ENCODE data around the gene BBS9.

Gene BBS9

GRCh38 chr7:33632840-33633525 lies 503.6 kb downstream of the BBS9 start:
- Mint-ChIP-seq H3K9me3 (no peaks in the 10 kb centered on the region), H3K27ac (no peak overlapping the region), H3K4me1 (no peaks in the 10 kb centered on the region), H3K27me3 (no peaks in the 10 kb centered on the region), H3K4me3 (no peak overlapping the region)
- ATAC-seq, result no peak
- no peak for DNase-seq

DNA sequence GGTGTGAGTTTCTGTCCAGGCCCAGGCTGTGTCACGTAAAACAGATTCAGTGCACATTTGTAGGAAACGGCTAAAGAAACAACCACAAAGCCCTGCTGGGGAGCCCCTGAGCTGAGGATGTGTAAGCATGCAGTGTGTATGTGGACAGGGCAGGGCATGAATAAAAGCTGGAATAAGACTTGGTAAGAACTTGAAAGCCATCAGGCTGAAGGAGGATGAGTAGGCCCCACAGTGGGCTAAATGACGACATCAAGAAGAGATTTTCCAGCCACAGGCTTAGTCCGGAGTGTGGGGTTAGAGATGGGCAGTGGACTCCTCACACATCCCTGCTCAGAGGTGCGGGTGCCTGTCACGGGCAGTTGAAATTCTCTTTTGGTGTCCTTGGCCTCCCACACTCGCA lies 505.2 kb downstream of the BBS9 start:
- Mint-ChIP-seq H3K27me3 (no peaks in the 10 kb centered on the region), H3K9me3 (no peaks in the 10 kb centered on the region), H3K4me1 (no peaks in the 10 kb centered on the region), H3K4me3 (no peak overlapping the region), H3K27ac (no peak overlapping the region)
- ATAC-seq (no peak), DNase-seq (no peak)

DNA sequence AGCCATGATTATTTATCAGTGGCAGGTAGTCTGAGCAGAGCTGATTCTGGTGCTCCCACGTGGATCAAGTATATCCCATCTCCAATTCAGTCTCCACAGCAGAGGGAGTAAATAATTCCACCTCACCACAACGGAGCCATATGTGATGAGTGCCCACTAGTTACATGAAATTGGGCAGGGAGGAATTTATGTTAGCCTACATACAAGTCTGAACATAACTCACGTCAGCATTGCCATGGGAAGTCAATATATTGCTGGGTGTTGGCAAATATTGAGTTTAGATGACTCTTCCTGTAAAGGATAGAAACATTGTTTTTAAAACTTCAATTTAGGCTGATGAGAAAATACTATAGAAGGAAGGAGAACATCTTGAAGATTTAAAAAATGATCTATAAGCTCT lies 507.0 kb downstream of the BBS9 start:
- no peaks in the 10 kb centered on the region for H3K4me1 Mint-ChIP-seq
- no peak overlapping the region for H3K27ac Mint-ChIP-seq

DNA sequence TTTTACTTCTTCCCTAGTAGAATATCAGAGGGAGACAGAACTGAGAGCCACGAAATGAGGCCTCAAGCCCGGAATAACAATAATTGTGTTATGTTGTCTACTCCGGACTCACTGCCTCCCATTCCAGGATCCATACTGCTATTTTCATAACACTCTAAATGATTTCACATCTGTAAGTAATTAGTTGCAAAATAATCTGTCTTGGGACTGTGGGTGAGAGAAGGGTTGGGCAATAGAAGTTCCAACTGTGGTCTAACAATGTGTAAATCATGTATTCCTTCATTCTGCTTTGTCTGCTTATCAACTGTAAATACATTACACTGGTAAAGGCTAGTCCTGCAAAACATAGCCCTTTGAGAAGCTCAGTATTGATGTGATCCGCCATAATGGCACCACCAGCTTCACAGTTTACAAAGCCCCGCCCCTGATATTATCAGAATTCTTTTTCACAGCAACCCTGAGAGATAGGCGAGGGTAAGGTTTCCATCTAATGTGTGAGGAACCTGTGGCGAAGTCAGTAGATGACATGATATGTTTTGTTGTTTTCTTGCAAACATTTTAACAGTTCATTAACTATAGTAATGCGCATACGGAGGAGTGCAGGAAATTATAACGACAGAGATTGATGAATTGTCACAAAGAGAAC lies 510.3 kb downstream of the BBS9 start:
- ATAC-seq (no peak), DNase-seq (no peak)
- no peaks in the 10 kb centered on the region for H3K4me1 Mint-ChIP-seq
- H3K27ac Mint-ChIP-seq, result no peak overlapping the region
- no peaks in the 10 kb centered on the region for H3K27me3 Mint-ChIP-seq
- no peaks in the 10 kb centered on the region for H3K9me3 Mint-ChIP-seq
- H3K4me3 Mint-ChIP-seq, result no peak overlapping the region

More for the DNA sequence above, 507.0 kb downstream of the BBS9 start:
- H3K9me3 Mint-ChIP-seq, result no peaks in the 10 kb centered on the region
- ATAC-seq, result no peak
- no peak overlapping the region for H3K4me3 Mint-ChIP-seq
- no peak for DNase-seq
- no peaks in the 10 kb centered on the region for H3K27me3 Mint-ChIP-seq

DNA sequence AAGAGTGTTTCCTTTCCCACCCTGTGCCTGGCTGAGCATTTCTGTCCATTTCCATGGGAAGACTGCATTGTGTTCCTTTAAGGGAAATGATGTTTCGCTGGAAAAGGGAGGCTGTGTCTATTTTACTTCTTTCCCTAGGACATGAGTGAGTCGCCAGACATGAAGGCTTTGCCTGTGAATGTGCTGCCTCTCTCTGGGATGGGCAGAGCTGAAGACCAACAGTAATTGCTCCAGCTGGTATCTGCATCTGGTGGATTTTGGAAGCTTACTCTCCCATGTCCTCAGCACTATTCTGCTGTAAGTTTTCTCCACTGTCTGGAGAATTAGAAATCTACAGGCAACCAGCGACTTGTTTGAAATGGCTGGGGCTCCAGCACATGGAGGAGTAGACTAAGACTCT lies 511.4 kb downstream of the BBS9 start:
- DNase-seq (no peak), ATAC-seq (no peak)
- Mint-ChIP-seq H3K4me1 (no peaks in the 10 kb centered on the region), H3K4me3 (no peak overlapping the region), H3K9me3 (no peaks in the 10 kb centered on the region), H3K27ac (no peak overlapping the region), H3K27me3 (no peaks in the 10 kb centered on the region)

- H3K27ac Mint-ChIP-seq, result no peak overlapping the region
- ATAC-seq, result no peak
- H3K9me3 Mint-ChIP-seq, result no peaks in the 10 kb centered on the region
- no peak overlapping the region for H3K4me3 Mint-ChIP-seq
- DNase-seq, result no peak
- H3K27me3 Mint-ChIP-seq, result no peaks in the 10 kb centered on the region
- H3K4me1 Mint-ChIP-seq, result no peaks in the 10 kb centered on the region
Observed at GRCh38 chr7:33642312-33642711, 512.9 kb downstream of the BBS9 start.

DNA sequence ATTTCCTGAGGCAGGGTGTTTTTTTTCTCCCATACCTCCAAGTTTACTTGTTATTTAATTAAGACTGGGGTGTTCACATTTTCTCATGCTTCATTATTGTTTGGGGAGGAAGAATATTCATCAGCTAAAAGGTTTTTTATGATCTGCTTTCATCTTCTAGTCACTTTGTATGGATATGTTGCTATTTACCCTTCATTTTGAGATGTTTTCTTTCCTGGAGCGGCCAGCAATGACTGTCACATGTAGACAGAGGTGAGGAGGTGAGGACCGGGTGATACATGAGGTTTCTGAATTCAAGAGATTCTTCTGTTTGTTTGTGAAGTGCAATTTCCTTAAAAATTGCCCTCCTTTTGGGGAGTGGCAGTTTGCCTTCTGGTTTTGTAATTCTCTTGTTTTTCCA lies 514.2 kb downstream of the BBS9 start:
- H3K9me3 Mint-ChIP-seq, result no peaks in the 10 kb centered on the region
- no peaks in the 10 kb centered on the region for H3K4me1 Mint-ChIP-seq
- no peak overlapping the region for H3K27ac Mint-ChIP-seq

GRCh38 chr7:33644489-33644888 lies 515.1 kb downstream of the BBS9 start:
- no peaks in the 10 kb centered on the region for H3K4me1 Mint-ChIP-seq
- H3K9me3 Mint-ChIP-seq, result no peaks in the 10 kb centered on the region
- no peaks in the 10 kb centered on the region for H3K27me3 Mint-ChIP-seq
- DNase-seq (no peak), ATAC-seq (no peak)
- no peak overlapping the region for H3K4me3 Mint-ChIP-seq
- no peak overlapping the region for H3K27ac Mint-ChIP-seq

More for the DNA sequence above, 514.2 kb downstream of the BBS9 start:
- DNase-seq (no peak), ATAC-seq (no peak)
- Mint-ChIP-seq H3K4me3 (no peak overlapping the region), H3K27me3 (no peaks in the 10 kb centered on the region)

DNA sequence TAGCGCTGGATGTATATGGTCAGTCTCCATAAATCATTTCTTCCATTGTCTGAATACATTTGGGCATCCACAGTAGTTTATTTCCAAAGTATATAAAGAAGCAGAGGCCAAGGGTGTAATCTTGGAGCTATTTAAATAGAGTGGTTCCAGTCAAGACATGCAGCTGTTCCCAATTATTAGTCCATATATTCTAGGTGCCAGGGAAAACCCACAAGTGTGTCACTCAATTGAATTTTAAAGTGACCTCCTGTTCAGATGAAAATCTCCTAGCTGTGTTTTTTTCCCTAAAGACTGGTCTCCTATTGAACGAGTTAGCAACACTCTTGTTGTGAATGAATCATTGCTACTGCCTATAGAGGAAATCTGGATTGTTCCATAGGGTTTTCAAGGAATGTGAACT lies 515.7 kb downstream of the BBS9 start:
- Mint-ChIP-seq H3K4me3 (no peak overlapping the region), H3K27ac (no peak overlapping the region), H3K4me1 (no peaks in the 10 kb centered on the region), H3K27me3 (no peaks in the 10 kb centered on the region), H3K9me3 (no peaks in the 10 kb centered on the region)
- DNase-seq, result no peak
- ATAC-seq, result no peak

DNA sequence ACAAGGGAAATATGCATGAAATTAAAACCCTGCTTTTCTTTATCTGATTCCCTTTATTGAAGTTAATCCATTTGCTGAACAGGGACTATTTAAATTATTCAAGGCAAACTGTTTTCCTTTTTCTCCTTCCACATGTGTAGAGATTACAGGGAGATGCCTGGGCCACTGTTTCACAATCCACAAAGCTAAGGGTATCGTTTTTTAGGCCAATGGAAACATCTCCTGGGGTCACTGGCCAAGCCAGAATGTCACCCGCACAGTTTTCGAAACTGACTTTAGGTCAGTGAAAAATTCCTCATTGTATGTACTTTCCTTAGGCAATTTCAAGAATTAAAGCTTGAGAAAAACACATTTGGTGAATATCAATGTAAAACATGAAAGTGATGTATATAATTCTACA lies 516.8 kb downstream of the BBS9 start:
- no peaks in the 10 kb centered on the region for H3K4me1 Mint-ChIP-seq
- DNase-seq (no peak), ATAC-seq (no peak)
- no peaks in the 10 kb centered on the region for H3K9me3 Mint-ChIP-seq
- no peak overlapping the region for H3K27ac Mint-ChIP-seq
- no peak overlapping the region for H3K4me3 Mint-ChIP-seq
- H3K27me3 Mint-ChIP-seq, result no peaks in the 10 kb centered on the region

DNA sequence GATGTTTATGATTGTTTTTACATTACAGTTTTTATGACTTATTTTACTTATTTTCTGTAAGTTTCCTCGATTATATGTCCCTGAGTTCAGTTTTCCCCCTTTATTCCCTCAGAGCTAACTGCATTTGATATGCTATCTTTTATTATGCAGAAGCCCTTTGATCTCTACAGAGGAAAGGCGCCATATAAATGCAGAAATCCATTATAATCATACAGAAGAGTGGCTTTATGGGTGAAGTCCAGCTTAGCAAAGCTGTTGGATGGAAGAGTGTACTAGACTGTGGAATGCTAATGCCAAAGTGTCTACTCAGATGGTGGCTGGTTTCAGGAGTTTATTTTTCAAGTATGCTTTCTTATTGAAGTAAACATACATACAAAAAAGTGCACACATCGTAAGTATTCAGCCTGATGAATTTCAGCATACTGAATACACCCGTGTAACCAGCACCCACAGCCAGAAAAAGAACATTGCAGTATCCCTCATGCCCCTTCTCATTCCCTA lies 517.6 kb downstream of the BBS9 start:
- Mint-ChIP-seq H3K27ac (no peak overlapping the region), H3K9me3 (no peaks in the 10 kb centered on the region), H3K4me1 (no peaks in the 10 kb centered on the region), H3K4me3 (no peak overlapping the region), H3K27me3 (no peaks in the 10 kb centered on the region)
- ATAC-seq, result no peak
- DNase-seq, result no peak

DNA sequence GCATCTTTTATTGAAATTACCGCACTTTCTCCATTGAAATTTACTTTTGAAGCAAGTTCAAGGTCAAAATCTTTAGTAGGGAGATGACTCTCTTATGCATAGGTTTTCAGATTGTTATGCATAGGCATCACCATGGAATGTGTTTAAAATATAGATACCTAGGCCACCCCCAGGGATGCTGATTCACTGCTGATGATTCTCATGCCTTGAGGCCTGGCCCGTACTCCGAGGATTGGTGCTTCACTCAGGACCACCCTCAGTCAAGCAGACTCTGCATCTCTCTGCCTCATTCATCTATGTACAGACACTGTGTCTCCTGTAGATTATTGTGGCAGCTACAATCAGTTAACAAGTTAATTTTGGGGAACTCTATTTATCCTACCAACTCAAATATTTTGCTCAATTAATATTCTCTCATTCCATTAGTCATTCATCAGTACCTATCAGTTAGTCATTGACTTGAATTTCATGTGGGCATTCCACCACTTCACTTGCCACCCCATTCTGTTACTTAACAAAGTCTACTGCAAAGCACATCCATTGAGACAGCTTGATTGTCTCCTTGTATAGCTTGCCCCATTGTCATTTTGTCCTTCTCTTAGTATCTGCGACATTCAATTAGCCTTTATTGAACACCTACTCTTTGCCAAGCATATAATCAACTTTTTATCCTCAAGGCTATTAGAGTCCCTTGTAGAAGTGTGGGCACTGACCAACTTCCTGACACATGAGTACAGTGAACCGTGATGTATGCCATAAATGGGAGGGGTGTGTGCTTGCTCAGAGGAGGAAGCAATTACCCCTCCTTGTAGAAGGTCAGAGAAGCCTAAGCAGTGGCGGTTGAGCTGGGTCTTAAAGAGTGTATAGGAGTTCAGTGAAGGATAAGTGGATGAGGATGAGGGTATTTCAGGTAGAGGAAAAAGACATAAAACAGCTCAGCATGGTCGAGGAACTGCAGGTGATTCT lies 520.4 kb downstream of the BBS9 start:
- Mint-ChIP-seq H3K4me3 (no peak overlapping the region), H3K4me1 (no peaks in the 10 kb centered on the region), H3K9me3 (no peaks in the 10 kb centered on the region), H3K27me3 (no peaks in the 10 kb centered on the region), H3K27ac (no peak overlapping the region)
- no peak for DNase-seq
- no peak for ATAC-seq

GRCh38 chr7:33650828-33651227 lies 521.5 kb downstream of the BBS9 start:
- Mint-ChIP-seq H3K4me1 (no peaks in the 10 kb centered on the region), H3K4me3 (no peak overlapping the region)
- ATAC-seq, result no peak

GRCh38 chr7:33651998-33652515 lies 522.7 kb downstream of the BBS9 start:
- H3K9me3 Mint-ChIP-seq, result no peaks in the 10 kb centered on the region
- no peak for DNase-seq
- ATAC-seq, result no peak
- no peak overlapping the region for H3K4me3 Mint-ChIP-seq
- no peaks in the 10 kb centered on the region for H3K27me3 Mint-ChIP-seq
- no peaks in the 10 kb centered on the region for H3K4me1 Mint-ChIP-seq
- H3K27ac Mint-ChIP-seq, result peak overlapping the region in 1 of 2 donors; percentile 75

More at GRCh38 chr7:33650828-33651227, 521.5 kb downstream of the BBS9 start:
- Mint-ChIP-seq H3K27ac (no peak overlapping the region), H3K9me3 (no peaks in the 10 kb centered on the region), H3K27me3 (no peaks in the 10 kb centered on the region)
- no peak for DNase-seq

DNA sequence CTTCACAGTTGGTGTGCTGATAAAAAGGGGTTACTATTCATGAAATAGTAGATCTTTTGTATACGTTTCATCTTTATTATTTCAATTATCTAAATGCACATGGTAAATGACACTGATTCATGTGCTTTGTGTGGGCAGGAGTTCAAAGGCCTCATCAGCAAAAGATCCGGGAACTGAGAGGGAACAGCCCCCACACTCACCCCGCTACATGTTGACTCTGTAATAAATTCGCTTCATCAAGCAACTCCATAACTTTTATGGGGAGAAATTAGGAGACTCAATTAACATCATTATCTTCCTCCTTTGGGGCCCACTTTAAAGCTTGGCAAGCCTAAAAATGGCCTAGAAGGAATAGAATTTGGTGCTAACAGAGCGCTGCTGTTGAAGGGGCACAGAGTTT lies 525.3 kb downstream of the BBS9 start:
- no peak overlapping the region for H3K4me3 Mint-ChIP-seq
- H3K27ac Mint-ChIP-seq, result no peak overlapping the region
- DNase-seq, result no peak
- no peaks in the 10 kb centered on the region for H3K9me3 Mint-ChIP-seq
- H3K27me3 Mint-ChIP-seq, result no peaks in the 10 kb centered on the region
- no peak for ATAC-seq
- no peaks in the 10 kb centered on the region for H3K4me1 Mint-ChIP-seq

Data from stimulated activated naive CD8-positive, alpha-beta T cell treated with anti-CD3 and anti-CD28 coated beads, Interleukin-15, amount 100 ng/mL, for 72 hours (primary cell).